GM19468 (cell line): ENCODE measurements around the gene RASSF6.
"Not testable (repeated sequence)": the region's sequence is repeated elsewhere in the genome, so short reads cannot be mapped to it uniquely, and the experiment has no call there.

ENCODE experiments used
- ATAC-seq: cut with Tn5 transposase; IDR thresholded peaks from one replicate; pipeline ENCODE4 v1.9.1; 2021; ENCODE audit warnings: mild to moderate bottlenecking, moderate library complexity, moderate number of reproducible peaks; ENCODE audit not compliant: unreplicated experiment; ENCODE audit errors: extremely low read depth

The RASSF6 gene, protein sequence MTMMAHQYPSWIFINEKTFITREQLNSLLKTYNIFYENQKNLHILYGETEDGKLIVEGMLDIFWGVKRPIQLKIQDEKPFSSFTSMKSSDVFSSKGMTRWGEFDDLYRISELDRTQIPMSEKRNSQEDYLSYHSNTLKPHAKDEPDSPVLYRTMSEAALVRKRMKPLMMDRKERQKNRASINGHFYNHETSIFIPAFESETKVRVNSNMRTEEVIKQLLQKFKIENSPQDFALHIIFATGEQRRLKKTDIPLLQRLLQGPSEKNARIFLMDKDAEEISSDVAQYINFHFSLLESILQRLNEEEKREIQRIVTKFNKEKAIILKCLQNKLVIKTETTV

DNA sequence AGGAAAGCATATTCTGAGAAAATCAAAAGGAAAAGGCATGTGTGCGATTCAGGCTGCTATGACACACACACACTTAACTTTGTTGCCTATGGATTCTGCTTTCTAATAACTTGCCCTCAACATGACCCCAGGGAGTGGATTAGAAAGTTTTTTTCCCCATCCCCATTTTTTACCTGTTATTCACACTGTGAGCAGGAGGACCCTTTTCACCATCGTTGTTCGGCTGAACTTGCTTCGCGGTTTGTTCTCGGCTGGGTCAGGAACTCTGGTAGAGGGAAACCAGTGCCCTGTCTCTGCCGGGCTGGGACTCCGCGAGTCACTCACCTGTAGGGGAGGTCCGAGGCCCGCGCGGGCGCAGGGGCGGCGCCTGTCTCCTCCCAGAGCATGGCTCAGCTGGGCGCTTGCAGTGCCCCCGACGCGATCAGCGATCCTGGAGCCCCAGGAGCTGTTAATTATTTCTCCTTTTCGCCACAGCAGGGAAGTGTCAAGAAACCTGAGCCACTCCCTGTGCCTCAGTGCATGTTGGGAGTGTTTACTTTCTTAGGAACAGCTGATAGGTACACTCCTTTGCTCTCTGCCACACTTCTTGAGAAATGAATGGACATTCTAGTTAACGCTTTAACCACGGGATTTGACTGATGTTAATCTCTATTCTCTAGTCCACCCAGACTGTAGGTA is at the start of gene RASSF6:
Gene RASSF6, minus strand, starts transcription at position 322 of the 678 bp plus-strand sequence. CDS start 8,641 bp downstream, outside the sequence.
- peak; percentile 83 for ATAC-seq

- no peak for ATAC-seq
These were observed 49.4 kb upstream of the RASSF6 start for GRCh38 chr4:73669410-73670183.

DNA sequence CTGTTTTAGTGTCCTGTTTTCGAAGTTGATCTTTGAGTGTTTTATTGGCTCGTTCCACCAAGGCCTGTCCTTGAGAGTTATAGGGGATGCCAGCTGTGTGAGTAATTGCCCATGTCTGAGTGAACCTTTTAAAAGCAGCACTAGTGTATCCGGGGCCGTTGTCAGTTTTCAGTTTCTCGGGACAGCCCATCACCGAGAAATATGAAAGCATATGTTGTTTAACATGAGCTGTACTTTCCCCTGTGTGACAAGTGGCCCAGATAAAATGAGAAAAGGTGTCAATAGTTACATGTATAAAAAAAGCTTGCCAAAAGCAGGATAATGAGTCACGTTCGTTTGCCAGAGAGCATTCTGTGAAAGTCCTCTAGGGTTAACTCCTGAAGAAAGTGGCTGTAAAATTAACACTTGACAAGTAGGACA is 48.6 kb upstream of the RASSF6 start:
- ATAC-seq, result no peak

GRCh38 chr4:73665924-73666323 is 45.7 kb upstream of the RASSF6 start:
- not testable (repeated sequence) for ATAC-seq

GRCh38 chr4:73664470-73664869 is 44.2 kb upstream of the RASSF6 start:
- no peak for ATAC-seq

GRCh38 chr4:73663576-73663975 is 43.3 kb upstream of the RASSF6 start:
- no peak for ATAC-seq

- ATAC-seq, result no peak
These were observed 42.7 kb upstream of the RASSF6 start for GRCh38 chr4:73662709-73663546.

- no peak for ATAC-seq
These were observed 41.4 kb upstream of the RASSF6 start for GRCh38 chr4:73661646-73662119.

- no peak for ATAC-seq
These were observed 40.6 kb upstream of the RASSF6 start for GRCh38 chr4:73660808-73661207.

- ATAC-seq, result peak; percentile 28
These were observed 33.5 kb upstream of the RASSF6 start for GRCh38 chr4:73653695-73654106.

GRCh38 chr4:73650250-73650649 is 30.0 kb upstream of the RASSF6 start:
- ATAC-seq, result no peak

GRCh38 chr4:73648478-73648877 is 28.2 kb upstream of the RASSF6 start:
- ATAC-seq, result no peak

DNA sequence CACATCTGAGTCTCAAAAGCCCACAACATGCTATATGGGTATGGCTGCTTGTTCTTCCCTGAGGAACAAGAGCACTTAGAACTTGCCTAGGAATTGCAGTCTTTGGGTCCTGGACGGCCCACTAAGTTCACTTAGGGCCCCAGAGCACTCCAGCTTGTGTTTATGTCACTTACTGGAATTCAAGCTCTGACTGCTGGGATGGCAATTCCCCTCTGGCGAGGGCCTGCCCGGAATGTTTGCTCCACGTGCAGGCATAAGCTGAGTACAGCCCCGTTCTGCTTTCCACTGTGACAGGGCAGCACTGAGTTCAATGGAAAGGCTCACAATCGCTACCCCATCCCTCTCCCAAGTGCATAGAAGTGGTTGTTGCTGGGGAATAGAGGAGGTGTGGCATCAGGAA is 25.9 kb upstream of the RASSF6 start:
- ATAC-seq, result no peak

- no peak for ATAC-seq
These were observed 11.5 kb upstream of the RASSF6 start for GRCh38 chr4:73631565-73632226.

- not testable (repeated sequence) for ATAC-seq
These were observed 8.6 kb upstream of the RASSF6 start for GRCh38 chr4:73628834-73629233.

GRCh38 chr4:73621357-73621756 is 1.1 kb upstream of the RASSF6 start:
- ATAC-seq, result no peak

GRCh38 chr4:73619346-73619745 is 890 bp downstream of the RASSF6 start:
- ATAC-seq, result no peak

- ATAC-seq, result no peak
These were observed 3.0 kb downstream of the RASSF6 start for GRCh38 chr4:73617256-73617655.

DNA sequence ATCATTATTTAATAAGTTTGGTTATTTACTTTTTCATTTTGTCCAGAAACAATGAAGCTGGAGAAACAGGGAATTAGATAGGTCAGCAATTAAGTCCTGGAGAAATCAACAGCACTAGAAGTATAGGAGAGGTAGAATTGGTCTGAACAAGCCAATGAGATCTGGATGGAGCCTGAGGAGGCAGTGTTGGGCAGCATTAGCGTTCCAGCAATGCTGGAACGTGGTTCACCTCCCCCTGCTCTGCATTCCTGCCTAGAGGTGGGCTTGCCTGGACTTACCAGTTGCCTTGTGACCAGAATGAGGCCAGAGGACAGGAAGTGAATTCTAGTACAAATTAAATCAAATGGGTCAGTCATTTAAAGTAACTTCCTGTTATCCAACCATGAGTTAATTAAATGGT is 4.6 kb downstream of the RASSF6 start:
- ATAC-seq, result no peak
